GM19452 (cell line): ENCODE measurements around the gene TRIM50.
"Not testable (repeated sequence)": the region's sequence is repeated elsewhere in the genome, so short reads cannot be mapped to it uniquely, and the experiment has no call there.

Experiments
- ATAC-seq: cut with Tn5 transposase; IDR thresholded peaks from one replicate; pipeline ENCODE4 v1.9.1; 2021; ENCODE audit not compliant: unreplicated experiment

The TRIM50 gene

DNA sequence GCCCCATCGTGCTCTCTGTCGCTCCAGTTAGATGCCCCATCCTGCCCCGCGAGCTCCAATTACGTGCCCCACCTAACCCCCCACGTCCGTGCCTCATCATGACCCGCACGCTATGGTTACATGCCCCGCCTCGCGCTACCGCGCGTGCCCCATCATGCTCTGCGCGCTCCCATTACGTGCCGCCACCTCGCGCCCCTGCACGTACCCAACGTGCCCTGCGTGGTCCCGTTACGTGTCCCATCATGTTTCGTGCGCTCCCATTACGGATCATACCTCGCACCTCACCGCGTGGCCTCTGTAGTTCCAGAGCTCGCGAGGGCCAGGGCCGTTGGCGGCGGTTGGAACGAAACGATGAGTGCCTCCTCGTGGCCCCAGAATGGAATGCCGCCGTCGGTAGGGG is at the start of gene TRIM50, which contains the start of gene FKBP6:
TSS of gene TRIM50 (minus strand) at position 161 of the 400 bp plus-strand sequence. CDS start 3,295 bp downstream, outside the sequence.
TSS of gene FKBP6 (plus strand) at position 240 of the 400 bp plus-strand sequence. CDS start 268 bp downstream, outside the sequence.
- not testable (repeated sequence) for ATAC-seq

DNA sequence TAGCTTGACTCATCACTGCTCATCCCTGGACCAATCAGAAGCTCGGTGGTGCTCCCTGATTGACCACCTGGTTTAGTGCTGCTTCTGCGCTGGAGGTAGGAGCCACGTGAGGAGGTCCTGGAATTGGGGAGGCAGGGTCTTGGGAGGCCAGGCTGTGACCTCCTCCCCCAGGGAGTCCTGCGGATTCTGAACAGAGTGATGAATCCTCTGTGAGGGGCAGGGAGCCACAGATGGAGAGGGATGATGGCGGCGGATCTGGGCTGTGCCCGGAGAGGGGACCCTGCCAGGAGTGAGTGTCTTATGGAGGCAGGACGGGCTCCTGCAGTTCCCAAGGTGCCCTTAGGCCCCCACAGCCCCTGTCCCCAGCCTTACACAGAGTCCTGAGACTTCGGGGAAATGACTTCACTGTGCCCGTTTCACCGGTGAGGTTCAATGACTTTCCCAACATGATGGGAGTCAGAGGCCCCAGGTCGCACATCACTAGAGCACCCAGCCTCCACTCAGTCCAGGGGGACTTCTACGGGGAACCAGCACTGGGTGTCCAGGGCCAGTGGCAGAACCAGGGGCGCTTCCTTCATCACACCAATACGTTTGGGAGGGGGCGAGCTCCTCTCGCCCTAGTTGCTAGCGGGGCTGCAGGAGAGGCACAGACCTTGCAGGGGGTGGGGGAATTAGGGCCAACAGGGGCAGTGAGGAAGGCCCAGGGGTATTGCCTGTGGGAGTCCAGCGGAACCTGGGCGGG is 49.0 kb upstream of the TRIM50 start:
- no peak for ATAC-seq

DNA sequence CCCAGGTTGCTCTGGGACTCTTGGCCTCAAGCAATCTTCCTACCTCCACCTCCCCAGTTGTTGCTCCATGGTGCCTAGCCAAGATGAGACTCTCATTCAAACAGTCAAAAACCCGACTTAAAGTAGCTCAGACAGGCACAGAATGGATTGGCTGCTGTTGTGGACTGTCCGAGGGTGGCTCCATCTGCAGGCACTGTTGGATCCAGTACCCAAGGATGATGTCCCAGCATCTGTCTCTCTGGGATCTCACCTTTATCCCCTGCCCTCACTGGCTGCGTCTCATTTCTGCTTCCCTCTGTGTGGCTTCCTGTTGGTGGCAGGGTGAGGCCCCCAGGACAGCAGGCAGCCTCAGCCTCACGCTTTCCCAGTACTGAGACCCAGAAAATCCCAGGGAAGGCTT is 48.4 kb upstream of the TRIM50 start:
- ATAC-seq = not testable (repeated sequence)

DNA sequence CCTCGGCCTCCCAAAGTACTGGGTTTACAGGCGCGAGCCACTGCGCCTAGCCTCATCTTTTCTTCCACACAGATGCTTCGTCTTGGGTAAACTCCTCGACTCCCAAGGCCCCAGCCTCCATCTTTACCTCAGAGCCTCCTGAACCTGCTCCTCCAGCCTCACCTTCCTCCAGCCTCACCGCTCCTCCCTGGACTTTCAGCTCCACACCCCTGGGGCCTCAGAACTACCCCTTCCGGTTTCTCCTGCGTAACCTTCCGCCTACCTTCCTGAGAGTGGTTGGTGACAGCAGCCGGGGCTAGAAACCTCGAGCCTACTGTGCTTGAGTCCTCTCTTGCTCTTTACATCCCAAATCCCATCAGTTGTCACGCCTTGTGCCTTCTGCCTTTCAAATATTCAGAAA is 45.9 kb upstream of the TRIM50 start:
- ATAC-seq = no peak

DNA sequence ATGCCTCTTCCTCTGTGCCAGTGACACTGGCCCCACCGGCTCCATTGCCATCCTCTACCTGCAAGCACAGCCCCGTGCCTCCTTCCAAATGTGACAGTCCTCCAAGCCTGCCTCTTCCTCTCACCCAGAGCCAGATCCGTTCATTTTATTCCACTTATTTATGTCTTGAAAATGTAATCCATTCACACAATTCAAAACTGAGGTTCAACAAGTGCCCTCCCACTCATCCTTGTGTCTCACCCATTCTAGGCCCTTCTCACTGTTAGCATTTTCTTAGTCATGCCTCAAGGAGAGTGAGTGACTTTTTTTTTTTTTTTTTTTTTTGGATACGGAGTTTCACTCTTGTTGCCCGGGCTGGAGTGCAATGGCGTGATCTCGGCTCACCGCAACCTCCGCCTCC is 41.7 kb upstream of the TRIM50 start:
- ATAC-seq = no peak

DNA sequence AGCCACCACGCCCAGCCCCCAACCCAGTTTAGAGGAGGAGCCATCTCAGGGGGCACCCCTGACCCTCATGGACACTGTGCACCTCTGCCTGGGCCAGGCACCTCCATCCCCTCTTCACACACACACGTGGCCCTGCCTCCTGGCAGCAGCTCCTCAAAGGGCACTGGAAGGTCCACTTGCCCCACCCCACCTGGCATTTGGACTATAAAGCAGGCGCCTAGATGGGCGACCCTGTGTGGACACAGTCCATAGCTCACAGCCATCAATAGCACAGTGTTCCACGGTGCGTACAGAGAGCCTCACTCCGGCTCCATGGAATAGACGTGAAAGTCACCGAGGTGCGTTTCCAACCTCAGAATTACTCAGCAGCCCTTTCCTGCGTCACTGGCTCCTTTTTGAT is 41.1 kb upstream of the TRIM50 start:
- ATAC-seq = no peak

DNA sequence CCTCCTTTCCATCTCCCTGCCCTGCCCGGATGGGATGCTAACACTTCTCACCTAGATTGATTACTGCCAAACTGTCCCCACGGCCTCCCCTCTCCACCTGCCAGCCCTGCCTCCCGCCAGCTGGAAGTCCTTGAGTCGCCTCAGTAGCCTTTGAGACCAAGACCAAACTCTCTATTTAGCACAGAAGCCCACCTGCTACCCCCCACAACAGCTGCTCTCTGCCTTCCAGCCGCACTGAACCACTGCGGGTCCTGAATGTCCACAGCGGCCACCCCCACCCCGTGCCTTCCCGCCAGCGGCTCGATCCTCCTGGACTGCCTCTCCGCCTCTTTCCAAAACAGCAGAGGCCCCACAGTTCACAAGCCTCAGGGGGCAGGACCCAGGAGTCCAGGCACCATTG is 39.1 kb upstream of the TRIM50 start:
- no peak for ATAC-seq

DNA sequence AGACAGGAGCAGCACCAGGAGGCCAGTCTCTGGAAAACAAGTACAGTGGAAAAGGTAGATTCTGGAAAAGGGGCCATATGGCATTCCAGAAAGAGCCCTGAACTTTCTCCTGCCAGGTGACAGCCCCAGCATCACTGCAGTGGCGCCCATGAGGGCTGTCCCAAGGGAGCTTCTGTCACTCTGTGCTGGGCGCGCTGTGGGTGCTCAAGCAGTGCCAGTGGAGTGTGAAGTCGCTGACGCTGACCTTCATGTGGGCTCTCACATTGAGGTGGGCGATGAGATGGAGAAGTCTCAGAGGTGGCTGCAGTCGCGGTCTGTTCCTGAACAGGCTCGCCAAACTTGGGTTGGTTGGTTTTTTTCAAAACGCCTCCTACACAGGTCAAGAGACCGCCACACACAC is 38.2 kb upstream of the TRIM50 start:
- ATAC-seq = no peak

DNA sequence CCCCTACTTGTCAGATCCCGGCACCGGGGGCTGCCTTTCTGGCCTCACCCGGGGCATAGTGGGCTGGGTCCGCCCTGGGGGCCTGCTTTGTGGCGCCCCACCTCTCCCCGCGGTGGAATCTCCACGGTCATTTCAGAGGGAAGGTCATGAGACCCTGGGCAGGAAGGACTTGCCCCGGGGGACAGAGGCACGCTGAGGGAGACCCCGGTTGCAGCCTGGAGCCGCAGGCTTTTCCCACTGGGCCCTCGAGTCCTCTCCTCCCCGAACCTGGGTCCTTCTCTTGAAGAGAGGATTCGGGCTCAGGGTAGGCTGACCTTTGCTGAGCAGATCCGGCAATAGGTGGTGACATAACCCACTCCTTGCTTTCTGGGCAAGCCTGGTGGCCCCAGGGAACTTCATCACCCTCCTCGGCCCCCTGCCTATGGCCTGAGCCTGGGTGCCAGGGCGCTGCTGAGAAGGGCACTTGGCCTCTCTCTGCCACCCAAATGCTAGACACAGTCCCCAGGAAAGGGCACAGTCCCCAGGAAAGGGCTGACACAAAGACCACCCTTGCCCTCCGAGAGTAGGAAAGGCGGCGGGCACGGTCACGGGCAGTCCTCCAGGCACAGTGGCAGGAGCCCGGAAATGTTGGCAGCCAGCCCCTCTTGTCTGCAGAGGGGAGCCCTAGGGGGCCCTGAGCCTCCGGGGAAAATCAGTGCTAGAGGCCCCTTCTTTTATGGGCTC is 36.3 kb upstream of the TRIM50 start:
- ATAC-seq = no peak

DNA sequence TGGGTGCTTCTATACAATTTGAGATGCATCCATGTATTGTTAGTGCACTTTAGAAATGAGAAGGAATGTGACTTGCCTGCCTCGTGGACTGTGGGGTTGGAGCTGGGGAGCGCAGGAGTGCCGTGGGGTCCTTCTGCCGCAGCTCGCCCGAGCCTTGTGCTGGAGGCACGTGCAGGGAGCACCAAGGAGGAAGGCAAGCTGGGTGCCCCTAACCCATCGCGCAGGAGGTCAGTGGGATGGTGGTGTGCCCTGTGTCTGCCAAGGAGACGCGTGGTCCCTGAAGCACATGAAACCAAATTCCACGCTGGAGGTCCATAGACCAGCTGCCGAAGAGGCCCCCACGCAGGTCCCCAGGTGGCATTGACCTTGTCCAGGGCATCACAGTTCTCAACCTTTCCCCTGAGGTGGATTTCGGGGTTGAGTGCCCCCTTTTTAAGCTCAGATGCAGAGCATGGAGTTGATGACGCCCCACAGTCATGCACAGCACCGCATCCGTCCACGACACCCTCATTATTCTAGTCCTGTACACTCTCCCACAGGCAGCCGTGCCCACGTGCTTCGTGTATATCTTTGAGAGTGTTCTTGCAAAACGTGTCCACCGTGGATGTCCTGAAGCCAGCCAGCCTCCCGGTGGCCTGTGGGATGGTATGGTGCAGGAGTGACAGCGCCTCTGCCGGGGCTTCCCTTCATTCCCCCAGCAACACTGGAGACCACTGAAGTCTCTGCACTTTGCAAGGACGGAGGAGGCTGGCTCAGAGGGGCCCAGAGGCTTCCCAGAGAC is 35.5 kb upstream of the TRIM50 start:
- no peak for ATAC-seq

DNA sequence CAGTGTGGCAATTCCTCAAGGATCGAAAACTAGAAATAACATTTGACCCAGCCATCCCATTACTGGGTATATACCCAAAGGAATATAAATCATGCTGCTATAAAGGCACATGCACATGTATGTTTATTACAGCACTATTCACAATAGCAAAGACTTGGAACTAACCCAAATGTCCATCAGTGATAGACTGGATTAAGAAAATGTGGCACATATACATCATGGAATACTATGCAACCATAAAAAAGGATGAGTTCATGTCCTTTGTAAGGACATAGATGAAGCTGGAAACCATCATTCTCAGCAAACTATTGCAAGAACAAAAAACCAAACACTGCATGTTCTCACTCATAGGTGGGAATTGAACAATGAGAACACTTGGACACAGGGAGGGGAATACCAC is 32.7 kb upstream of the TRIM50 start:
- not testable (repeated sequence) for ATAC-seq

DNA sequence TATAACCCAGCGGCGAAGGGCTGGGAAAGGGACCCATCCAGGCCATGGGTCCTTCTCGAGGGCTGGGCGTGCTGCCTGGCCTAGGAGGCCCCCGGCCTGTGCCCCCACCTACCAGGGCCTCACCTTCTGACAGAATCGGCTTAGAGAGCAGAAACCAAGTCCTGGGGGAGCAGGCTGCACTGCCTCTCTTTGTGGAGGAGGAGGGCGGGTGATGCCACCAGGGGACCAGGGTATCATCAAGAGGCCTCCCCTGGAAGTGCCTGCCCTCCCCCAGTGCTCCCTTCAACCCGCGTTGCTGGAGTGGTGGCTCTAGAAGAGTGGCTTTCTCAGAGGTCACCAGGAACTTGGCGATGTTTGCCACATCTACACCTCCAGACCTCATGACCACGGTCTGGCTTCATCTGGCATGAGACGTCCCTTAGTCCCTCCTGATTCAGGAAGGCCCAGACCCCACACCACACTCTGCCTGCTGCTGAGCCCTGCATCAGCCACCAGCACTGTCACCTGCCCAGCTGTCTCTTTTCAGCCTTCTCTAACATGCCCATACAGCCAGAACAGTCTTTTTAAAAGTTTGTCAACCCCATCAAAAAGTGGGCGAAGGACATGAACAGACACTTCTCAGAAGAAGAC is 32.0 kb upstream of the TRIM50 start:
- no peak for ATAC-seq

DNA sequence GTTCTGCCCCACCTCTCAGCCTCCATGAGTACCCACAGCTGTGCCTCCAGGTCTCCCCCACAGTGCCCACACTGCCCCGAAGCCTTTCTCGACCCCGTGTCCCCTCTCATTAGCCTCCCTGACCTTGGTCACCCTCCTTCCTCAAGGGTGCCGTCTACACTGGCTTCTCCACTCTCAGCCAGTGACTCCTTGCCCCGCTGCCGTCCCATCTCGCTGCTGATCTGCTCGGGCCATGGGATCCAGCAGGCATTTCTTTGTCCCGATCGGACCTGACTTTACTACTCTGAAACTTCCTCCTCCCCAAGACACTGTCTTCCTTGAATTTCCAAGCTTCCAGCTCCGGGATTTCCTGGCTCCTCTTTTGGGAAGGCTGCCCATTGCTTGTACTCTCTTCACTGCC is 31.4 kb upstream of the TRIM50 start:
- no peak for ATAC-seq

DNA sequence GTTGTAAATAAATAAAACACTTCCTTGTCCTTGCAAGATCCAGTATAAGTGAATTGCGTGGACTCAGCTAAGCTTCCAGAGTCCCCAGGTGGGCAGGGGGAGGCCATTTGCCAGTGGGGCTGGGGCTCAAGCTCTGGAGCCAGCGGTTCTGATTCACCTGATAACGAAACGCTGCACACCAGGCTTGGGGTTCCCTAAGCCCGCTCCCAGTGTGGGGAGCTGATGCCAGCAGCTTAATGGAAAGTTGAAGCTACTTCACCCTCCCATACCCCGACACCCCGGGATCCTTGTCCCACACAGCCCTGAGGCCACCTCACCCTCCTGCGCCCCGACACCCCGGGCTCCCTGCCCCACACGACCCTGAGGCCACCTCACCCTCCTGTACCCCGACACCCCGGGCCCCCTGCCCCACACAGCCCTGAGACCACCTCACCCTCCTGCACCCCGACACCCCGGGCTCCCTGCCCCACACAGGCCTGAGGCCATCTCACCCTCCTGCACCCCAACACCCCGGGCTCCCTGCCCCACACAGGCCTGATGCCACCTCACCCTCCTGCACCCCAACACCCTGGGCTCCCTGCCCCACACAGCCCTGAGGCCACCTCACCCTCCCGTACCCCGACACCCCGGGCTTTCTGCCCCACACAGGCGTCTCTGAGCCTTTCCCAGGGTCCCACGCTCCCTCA is 30.9 kb upstream of the TRIM50 start:
- no peak for ATAC-seq

DNA sequence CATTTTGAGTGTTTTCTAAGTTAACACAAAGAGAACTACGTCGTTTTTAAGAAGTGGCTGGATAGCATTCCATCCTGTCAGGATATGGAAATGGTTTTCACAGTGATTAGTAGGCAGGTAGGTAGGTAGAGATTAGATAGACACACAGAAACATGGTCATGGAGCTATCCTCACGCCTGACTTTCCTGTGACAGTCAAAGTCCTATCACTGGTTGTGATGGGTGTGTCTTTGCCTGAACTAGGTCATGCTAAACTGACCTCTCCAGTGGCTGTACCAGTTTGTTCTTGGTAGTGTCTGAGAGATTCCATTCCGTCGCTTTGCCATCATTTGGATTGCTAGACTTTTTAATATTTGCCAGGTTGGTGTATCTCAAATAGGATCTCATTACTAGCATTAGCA is 28.3 kb upstream of the TRIM50 start:
- ATAC-seq = no peak

DNA sequence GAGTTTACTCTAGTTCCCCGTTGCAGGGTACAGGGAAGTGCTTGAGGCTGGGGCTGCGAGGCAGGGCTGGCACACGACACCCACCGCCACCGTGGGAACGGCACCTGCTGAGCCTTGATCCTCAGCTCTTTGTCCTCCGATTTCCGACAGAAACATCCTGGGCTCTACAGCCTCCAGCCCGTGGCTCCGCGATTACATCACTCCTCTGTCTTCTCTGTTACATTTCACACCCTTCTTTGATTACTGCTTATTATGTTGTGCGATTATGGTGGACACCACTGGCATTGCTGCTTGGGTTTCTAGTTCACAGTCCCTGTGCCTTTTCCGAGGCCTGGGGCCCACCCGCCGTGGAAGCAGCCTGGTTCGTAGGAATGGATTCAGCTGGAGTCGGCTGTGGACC is 26.9 kb upstream of the TRIM50 start:
- no peak for ATAC-seq

DNA sequence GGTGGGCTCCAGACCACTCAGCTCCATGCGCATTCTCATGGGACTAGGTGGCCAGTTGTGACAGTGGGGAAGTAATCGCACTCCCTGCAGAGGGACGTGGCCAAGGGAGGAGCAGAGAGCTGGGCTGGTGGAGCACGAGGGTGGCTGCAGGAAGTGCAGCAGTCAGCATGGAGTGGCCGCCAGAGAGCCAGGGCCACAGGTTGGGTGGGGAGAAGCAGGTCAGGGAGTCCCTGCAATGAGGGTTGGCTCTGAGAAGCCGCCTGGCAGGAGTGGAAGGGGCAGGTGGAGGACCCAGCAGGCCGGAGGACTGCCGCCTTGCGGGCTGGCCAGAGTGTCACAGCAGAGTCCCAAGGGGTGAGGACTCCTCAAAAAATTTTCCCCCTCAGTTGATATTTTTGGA is 26.3 kb upstream of the TRIM50 start:
- no peak for ATAC-seq

DNA sequence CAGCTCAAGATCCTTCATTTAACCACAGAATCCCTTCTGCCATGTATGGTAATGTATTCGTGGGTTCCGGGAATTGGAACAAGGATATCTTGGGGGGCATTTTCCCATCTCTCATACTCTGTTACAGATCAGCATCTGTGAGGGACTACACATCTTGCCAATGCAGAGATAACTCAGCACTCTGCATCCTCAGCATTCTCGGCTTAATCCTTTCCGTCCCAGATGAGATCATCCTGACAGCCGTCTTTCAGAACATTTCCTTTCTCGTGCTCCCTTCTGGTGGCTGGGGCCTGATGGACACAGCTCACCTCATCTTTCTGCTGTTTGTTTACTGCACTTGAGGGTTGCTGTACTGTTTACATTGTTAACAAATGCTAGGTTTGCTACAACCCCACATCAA is 25.4 kb upstream of the TRIM50 start:
- no peak for ATAC-seq

DNA sequence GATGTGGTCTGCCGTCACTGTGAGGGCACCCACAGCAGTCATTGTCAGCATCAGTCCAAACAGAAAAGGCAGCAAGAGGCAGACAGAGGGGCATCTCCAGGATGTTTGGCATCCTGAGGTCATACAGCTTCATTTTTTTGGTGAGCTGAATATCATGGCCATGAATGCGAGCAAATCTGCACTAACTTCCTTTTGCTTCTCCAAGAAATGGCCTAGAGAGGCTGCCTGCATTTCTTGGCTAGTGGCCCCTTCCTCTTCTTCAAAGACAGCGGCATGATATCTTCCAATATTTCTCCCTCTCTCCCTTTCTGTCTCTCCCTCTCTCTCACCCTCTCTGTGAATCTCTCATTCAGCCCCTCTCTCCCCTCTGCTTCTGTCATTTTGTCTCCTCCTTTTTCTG is 24.9 kb upstream of the TRIM50 start:
- ATAC-seq = no peak

DNA sequence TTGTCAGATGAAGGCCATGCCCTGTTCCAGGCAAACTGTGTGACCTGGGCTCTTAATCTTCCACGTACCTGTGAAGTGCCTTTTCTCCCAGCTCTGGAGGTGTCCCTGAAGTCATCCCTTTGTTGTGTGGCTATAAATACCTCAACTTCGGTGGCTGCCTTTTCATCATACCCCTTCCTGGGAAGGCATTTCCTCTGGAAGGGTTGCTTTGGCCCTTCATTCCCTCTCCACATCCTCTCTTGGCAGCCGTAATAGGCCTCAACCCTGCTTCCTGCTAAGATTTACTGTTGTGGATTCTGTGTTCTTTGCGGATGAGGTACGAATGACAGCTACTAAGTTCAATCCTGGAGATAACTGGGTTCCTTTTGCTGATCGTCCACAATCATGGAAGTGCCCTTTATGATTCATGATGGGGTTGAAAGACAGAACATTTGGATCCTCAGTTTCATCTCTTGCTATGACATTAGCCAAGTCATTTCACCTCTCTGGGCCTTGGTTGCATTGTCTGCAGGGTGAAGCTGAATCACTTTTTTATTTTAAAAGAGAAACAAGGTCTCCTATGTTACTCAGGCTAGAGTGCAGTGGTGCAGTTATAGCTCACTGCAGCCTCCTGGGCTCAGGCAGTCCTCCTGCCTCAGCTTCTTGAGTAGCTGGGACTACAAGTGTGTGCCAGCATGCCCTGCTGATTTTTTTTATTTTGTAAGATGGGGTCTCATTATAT is 23.7 kb upstream of the TRIM50 start:
- ATAC-seq = no peak
